HFFc6 (cell line): ENCODE measurements around the gene BDKRB1. TPM values are rescaled to one million over a fixed set of nuclear protein-coding genes. Genes with fewer than 3 reads are reported as not detected.
"Not testable (repeated sequence)": the region's sequence is repeated elsewhere in the genome, so short reads cannot be mapped to it uniquely, and the experiment has no call there.

ENCODE experiments used
- DNase-seq: peaks from one replicate; pipeline ENCODE4 v3.0.0-alpha.2; 2018
- H3K27ac Mint-ChIP-seq: 2 replicates; pipeline ENCODE4 v1.8.0; 2020; ENCODE audit warnings: mild to moderate bottlenecking, mixed read lengths
- H3K27me3 Mint-ChIP-seq: 2 replicates; pipeline ENCODE4 v1.8.0; 2021; ENCODE audit warnings: mild to moderate bottlenecking, moderate library complexity, mixed read lengths; ENCODE audit not compliant: insufficient read depth
- H3K36me3 Mint-ChIP-seq: 2 replicates; pipeline ENCODE4 v1.8.0; 2021; ENCODE audit warnings: low read depth, mixed read lengths
- H3K4me1 Mint-ChIP-seq: 2 replicates; pipeline ENCODE4 v1.8.0; 2020; ENCODE audit warnings: low read depth, mixed read lengths
- H3K4me3 Mint-ChIP-seq: 2 replicates; pipeline ENCODE4 v1.8.0; 2020; ENCODE audit warnings: mild to moderate bottlenecking, moderate library complexity, mixed read lengths
- H3K9me3 Mint-ChIP-seq: 2 replicates; pipeline ENCODE4 v1.8.0; 2020; ENCODE audit warnings: mild to moderate bottlenecking, mixed read lengths
- total RNA-seq, 6 experiments: library from RNA; stranded (reverse); fragmentation: NEBNext Ultra II Directional; extraction: Animal tissue kit (Norgen Biotek cat#: 25700); gene quantifications; 2 replicates in 1 of 6; 3 replicates in 5 of 6; pipeline ENCODE4 v1.2.3, GENCODE V29; 2021
- TF ChIP-seq, protein P1 (sequence below): fragments of 200-600 bp; sonication (generic); IDR thresholded peaks from 2 replicates; pipeline ENCODE4 v1.5.0; 2021; ENCODE audit warnings: antibody characterized with exemption, mild to moderate bottlenecking

The BDKRB1 gene
- total RNA-seq, 6 experiments from 2014 or later, result 41.5 to 67.8 (median 59.2) TPM

- Mint-ChIP-seq H3K36me3 (peaks cover 21% of the 10 kb centered on the region), H3K9me3 (no peaks in the 10 kb centered on the region)
Measured at GRCh38 chr14:96239711-96240141, 16.3 kb upstream of the BDKRB1 start.

GRCh38 chr14:96240641-96241040 lies 15.4 kb upstream of the BDKRB1 start:
- TF ChIP-seq, protein P1, sequence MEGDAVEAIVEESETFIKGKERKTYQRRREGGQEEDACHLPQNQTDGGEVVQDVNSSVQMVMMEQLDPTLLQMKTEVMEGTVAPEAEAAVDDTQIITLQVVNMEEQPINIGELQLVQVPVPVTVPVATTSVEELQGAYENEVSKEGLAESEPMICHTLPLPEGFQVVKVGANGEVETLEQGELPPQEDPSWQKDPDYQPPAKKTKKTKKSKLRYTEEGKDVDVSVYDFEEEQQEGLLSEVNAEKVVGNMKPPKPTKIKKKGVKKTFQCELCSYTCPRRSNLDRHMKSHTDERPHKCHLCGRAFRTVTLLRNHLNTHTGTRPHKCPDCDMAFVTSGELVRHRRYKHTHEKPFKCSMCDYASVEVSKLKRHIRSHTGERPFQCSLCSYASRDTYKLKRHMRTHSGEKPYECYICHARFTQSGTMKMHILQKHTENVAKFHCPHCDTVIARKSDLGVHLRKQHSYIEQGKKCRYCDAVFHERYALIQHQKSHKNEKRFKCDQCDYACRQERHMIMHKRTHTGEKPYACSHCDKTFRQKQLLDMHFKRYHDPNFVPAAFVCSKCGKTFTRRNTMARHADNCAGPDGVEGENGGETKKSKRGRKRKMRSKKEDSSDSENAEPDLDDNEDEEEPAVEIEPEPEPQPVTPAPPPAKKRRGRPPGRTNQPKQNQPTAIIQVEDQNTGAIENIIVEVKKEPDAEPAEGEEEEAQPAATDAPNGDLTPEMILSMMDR, result no peak
- Mint-ChIP-seq H3K9me3 (no peaks in the 10 kb centered on the region), H3K36me3 (peaks cover 26% of the 10 kb centered on the region), H3K27ac (no peak overlapping the region), H3K4me3 (no peak overlapping the region), H3K27me3 (peaks cover 8% of the 10 kb centered on the region), H3K4me1 (peaks cover 12% of the 10 kb centered on the region)
- DNase-seq, result no peak

More at GRCh38 chr14:96239711-96240141, 16.3 kb upstream of the BDKRB1 start:
- Mint-ChIP-seq H3K27me3 (peaks cover 8% of the 10 kb centered on the region), H3K4me1 (peaks cover 8% of the 10 kb centered on the region; the same call in 1 of the 2 replicates), H3K4me3 (no peak overlapping the region), H3K27ac (no peak overlapping the region)
- no peak for DNase-seq
- TF ChIP-seq, protein P1, result no peak

DNA sequence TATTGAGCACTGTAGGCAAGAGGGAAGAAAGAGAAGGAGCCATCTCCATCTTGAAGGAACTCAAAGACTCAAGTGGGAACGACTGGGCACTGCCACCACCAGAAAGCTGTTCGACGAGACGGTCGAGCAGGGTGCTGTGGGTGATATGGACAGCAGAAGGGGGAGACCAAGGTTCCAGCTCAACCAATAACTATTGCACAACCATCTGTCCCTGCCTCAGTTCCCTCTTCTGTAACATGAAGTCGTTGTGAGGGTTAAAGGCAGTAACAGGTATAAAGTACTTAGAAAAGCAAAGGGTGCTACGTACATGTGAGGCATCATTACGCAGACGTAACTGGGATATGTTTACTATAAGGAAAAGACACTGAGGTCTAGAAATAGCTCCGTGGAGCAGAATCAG lies 13.9 kb upstream of the BDKRB1 start:
- peaks cover 30% of the 10 kb centered on the region for H3K36me3 Mint-ChIP-seq
- H3K27ac Mint-ChIP-seq, result no peak overlapping the region
- TF ChIP-seq, protein P1, result no peak
- H3K4me1 Mint-ChIP-seq, result peaks cover 27% of the 10 kb centered on the region
- no peak for DNase-seq
- peaks cover 8% of the 10 kb centered on the region for H3K27me3 Mint-ChIP-seq
- no peaks in the 10 kb centered on the region for H3K9me3 Mint-ChIP-seq
- no peak overlapping the region for H3K4me3 Mint-ChIP-seq

DNA sequence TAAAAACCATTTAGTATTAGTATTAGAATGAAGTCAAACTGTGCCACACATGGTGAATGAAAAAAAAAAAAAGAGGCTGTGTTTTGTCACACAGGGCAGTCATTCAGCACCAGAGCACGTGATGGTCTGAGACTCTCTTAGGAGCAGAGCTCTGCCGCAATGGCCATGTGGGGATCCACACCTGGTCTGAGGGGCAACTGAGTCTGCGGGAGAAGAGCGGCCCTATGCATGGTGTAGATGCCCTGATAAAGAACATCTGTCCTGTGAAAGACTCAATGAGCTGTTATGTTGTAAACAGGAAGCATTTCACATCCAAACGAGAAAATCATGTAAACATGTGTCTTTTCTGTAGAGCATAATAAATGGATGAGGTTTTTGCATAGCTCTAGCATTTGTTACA lies 12.2 kb upstream of the BDKRB1 start:
- H3K36me3 Mint-ChIP-seq, result peaks cover 30% of the 10 kb centered on the region
- no peak overlapping the region for H3K4me3 Mint-ChIP-seq
- DNase-seq, result no peak
- no peak overlapping the region for H3K27ac Mint-ChIP-seq
- peaks cover 42% of the 10 kb centered on the region for H3K4me1 Mint-ChIP-seq
- TF ChIP-seq, protein P1, result no peak
- no peaks in the 10 kb centered on the region for H3K9me3 Mint-ChIP-seq
- peaks cover 8% of the 10 kb centered on the region for H3K27me3 Mint-ChIP-seq

DNA sequence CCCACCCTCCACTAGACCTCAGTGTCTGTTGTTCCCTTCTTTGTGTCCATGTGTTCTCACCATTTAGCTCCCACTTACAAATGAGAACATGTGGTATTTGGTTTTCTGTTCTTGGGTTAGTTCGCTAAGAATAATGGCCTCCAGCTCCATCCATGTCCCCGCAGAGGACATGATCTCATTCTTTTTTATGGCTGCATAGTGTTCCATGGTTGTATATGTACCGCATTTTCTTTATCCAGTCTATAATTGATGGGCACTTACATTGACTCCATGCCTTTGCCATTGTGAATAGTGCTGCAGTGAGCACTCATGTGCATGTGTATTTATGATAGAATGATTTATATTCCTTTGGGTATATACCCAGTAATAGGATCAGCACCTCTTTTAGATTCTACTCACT lies 10.9 kb upstream of the BDKRB1 start:
- peaks cover 30% of the 10 kb centered on the region for H3K36me3 Mint-ChIP-seq
- DNase-seq, H3K27me3 Mint-ChIP-seq, H3K9me3 Mint-ChIP-seq, H3K4me3 Mint-ChIP-seq: not testable (repeated sequence)
- H3K27ac Mint-ChIP-seq, result peak overlapping the region; percentile 32; the same call in 1 of the 2 replicates
- H3K4me1 Mint-ChIP-seq, result peaks cover 50% of the 10 kb centered on the region

- H3K4me1 Mint-ChIP-seq, result peaks cover 59% of the 10 kb centered on the region
- peaks cover 3% of the 10 kb centered on the region; the same call in 1 of the 2 replicates for H3K27me3 Mint-ChIP-seq
- peaks cover 26% of the 10 kb centered on the region for H3K36me3 Mint-ChIP-seq
- H3K27ac Mint-ChIP-seq, result peak overlapping the region; percentile 93
- TF ChIP-seq, protein P1, result peak; percentile 21; the same call in 1 of the 2 replicates
- H3K9me3 Mint-ChIP-seq, result no peaks in the 10 kb centered on the region
- peak; percentile 33 for DNase-seq
- peak overlapping the region; percentile 13 for H3K4me3 Mint-ChIP-seq
Measured at GRCh38 chr14:96245710-96246538, 10.1 kb upstream of the BDKRB1 start.
